Measurements from ENCODE around the gene SRSF3.

Gene SRSF3

GRCh38 chr6:36624461-36625157 is 30.4 kb downstream of the SRSF3 start:
- DNase-seq, result no peak

- DNase-seq, result no peak
Observed at GRCh38 chr6:36625158-36625919, 31.2 kb downstream of the SRSF3 start.

GRCh38 chr6:36626636-36627035 is 32.5 kb downstream of the SRSF3 start:
- DNase-seq, result no peak

- DNase-seq, result no peak
Observed at GRCh38 chr6:36627141-36627540, 33.0 kb downstream of the SRSF3 start.

- no peak for DNase-seq
Observed at GRCh38 chr6:36627801-36628246, 33.7 kb downstream of the SRSF3 start.

GRCh38 chr6:36629784-36630183 is 35.6 kb downstream of the SRSF3 start:
- DNase-seq, result no peak

GRCh38 chr6:36631326-36632011 is 37.3 kb downstream of the SRSF3 start:
- DNase-seq, result no peak

- DNase-seq, result no peak
Observed at GRCh38 chr6:36633370-36633769, 39.2 kb downstream of the SRSF3 start.

- DNase-seq, result no peak
Observed at GRCh38 chr6:36633915-36634314, 39.8 kb downstream of the SRSF3 start.

- no peak for DNase-seq
Observed at GRCh38 chr6:36634317-36635108, 40.4 kb downstream of the SRSF3 start.

- DNase-seq, result no peak
Observed at GRCh38 chr6:36636283-36636682, 42.1 kb downstream of the SRSF3 start.

- DNase-seq, result no peak
Observed at GRCh38 chr6:36636687-36637418, 42.7 kb downstream of the SRSF3 start.

GRCh38 chr6:36638579-36638978 is 44.4 kb downstream of the SRSF3 start:
- DNase-seq, result no peak

- no peak for DNase-seq
Observed at GRCh38 chr6:36639171-36639808, 45.1 kb downstream of the SRSF3 start.

- no peak for DNase-seq
Observed at GRCh38 chr6:36641543-36641942, 47.4 kb downstream of the SRSF3 start.

- no peak for DNase-seq
Observed at GRCh38 chr6:36642913-36643817, 49.0 kb downstream of the SRSF3 start.

GRCh38 chr6:36643977-36644376 is 49.8 kb downstream of the SRSF3 start:
- no peak for DNase-seq

- DNase-seq, result no peak
Observed at GRCh38 chr6:36649086-36649485, 54.9 kb downstream of the SRSF3 start.

GRCh38 chr6:36649701-36650484 is 55.7 kb downstream of the SRSF3 start:
- DNase-seq, result no peak
